SK-N-SH (cell line): ENCODE data around the gene CREB5. TPM values are rescaled to one million over a fixed set of nuclear protein-coding genes. Genes with fewer than 3 reads are reported as not detected.

Experiments
- CTCF ChIA-PET: fragments of 300-600, 350-600 bp; formaldehyde crosslinking; extraction: SDS; loops from one replicate; lab custom pipeline; 2021; lab: Yijun Ruan, JAX
- POLR2A ChIA-PET: fragments of 350-600 bp; sonication (Branson Sonifier 250); formaldehyde crosslinking; extraction: SDS; loops from one replicate; lab custom pipeline; 2020; ENCODE audit warnings: antibody characterized with exemption, inconsistent platforms; lab: Yijun Ruan, JAX
- DNase-seq: peaks from one replicate; pipeline ENCODE4 v3.0.0; 2012
- H2AFZ ChIP-seq: fragments of 200-600 bp; sonication (generic); 2 replicates; pipeline ENCODE4 v1.8.1; 2016; ENCODE audit warnings: antibody characterized with exemption, mild to moderate bottlenecking, low read depth
- H3F3A ChIP-seq: fragments of 200-600 bp; sonication (generic); replicated peaks from 2 replicates; pipeline ENCODE3; 2016; ENCODE audit warnings: antibody characterized with exemption, mild to moderate bottlenecking; ENCODE audit not compliant: insufficient read depth
- H3K27ac ChIP-seq, 2 experiments: fragments of 200-500 bp in 1 of 2; fragments of 200-600 bp in 1 of 2; sonication (Bioruptor generic) in 1 of 2; sonication (generic), shearing (Covaris generic) in 1 of 2; 2 replicates each; pipeline versions ENCODE4 v1.5.1 to v1.6.1; 2014 to 2016; ENCODE audit warnings: low read depth in 2 of 2, inconsistent platforms in 1 of 2, low read length in 1 of 2, mild to moderate bottlenecking in 1 of 2, mixed read lengths in 1 of 2
- H3K27me3 ChIP-seq: fragments of 200-600 bp; sonication (generic), shearing (Covaris generic); 2 replicates; pipeline ENCODE4 v1.6.1; 2016; ENCODE audit warnings: mixed run types; ENCODE audit not compliant: insufficient read depth
- H3K36me3 ChIP-seq, 2 experiments: fragments of 200-500 bp in 1 of 2; fragments of 200-600 bp in 1 of 2; sonication (Bioruptor generic) in 1 of 2; sonication (generic) in 1 of 2; replicated peaks in 1 of 2; 2 replicates each; pipeline versions ENCODE3 to v1.5.1; 2014 to 2016; ENCODE audit warnings: low read length in 1 of 2, mild to moderate bottlenecking in 1 of 2; ENCODE audit not compliant: insufficient read depth in 2 of 2, control insufficient read depth in 1 of 2
- H3K4me1 ChIP-seq, 2 experiments: fragments of 200-500 bp in 1 of 2; fragments of 200-600 bp in 1 of 2; sonication (Bioruptor generic) in 1 of 2; sonication (generic), shearing (Covaris generic) in 1 of 2; 2 replicates each; pipeline versions ENCODE4 v1.5.1 to v1.6.1; 2014 to 2016; ENCODE audit warnings: low read depth in 1 of 2, low read length in 1 of 2, mixed run types in 1 of 2; ENCODE audit not compliant: insufficient read depth in 2 of 2, control insufficient read depth in 1 of 2
- H3K4me2 ChIP-seq: fragments of 200-600 bp; sonication (generic), shearing (Covaris generic); 2 replicates; pipeline ENCODE4 v1.6.1; 2017; ENCODE audit warnings: mixed run types
- H3K4me3 ChIP-seq, 2 experiments: fragments of 200-500 bp in 1 of 2; fragments of 200-600 bp in 1 of 2; sonication (Bioruptor generic) in 1 of 2; sonication (generic), shearing (Covaris generic) in 1 of 2; 2 replicates each; pipeline versions ENCODE4 v1.5.1 to v1.8.1; 2014 to 2016; ENCODE audit warnings: low read depth in 2 of 2, inconsistent platforms in 1 of 2, low read length in 1 of 2, mild to moderate bottlenecking in 1 of 2, mixed read lengths in 1 of 2, moderate library complexity in 1 of 2
- H3K79me2 ChIP-seq: fragments of 200-600 bp; sonication (generic); 2 replicates; pipeline ENCODE4 v1.8.1; 2017; ENCODE audit warnings: mild to moderate bottlenecking; ENCODE audit not compliant: insufficient read depth
- H3K9ac ChIP-seq: fragments of 200-600 bp; sonication (generic); 2 replicates; pipeline ENCODE4 v1.6.1; 2017; ENCODE audit warnings: mixed run types
- H3K9me2 ChIP-seq: fragments of 200-600 bp; sonication (generic); 2 replicates; pipeline ENCODE4 v1.6.1; 2017; ENCODE audit warnings: mixed run types
- H3K9me3 ChIP-seq: fragments of 200-600 bp; sonication (generic); 2 replicates; pipeline ENCODE4 v1.6.1; 2017; ENCODE audit warnings: mixed run types, mild to moderate bottlenecking, moderate library complexity
- H4K20me1 ChIP-seq: fragments of 200-600 bp; sonication (generic); 2 replicates; pipeline ENCODE4 v1.6.1; 2017; ENCODE audit warnings: mild to moderate bottlenecking, mixed run types; ENCODE audit not compliant: insufficient read depth
- EP300 ChIP-seq, 2 experiments: IDR thresholded peaks; 2 replicates each; pipeline versions ENCODE4 v1.4.0 to v1.6.1; 2012; ENCODE audit warnings: borderline replicate concordance in 1 of 2, low read depth in 1 of 2, low read length in 1 of 2
- FOXM1 ChIP-seq: IDR thresholded peaks from 2 replicates; pipeline ENCODE4 v1.4.0; 2012; ENCODE audit warnings: low read depth, mild to moderate bottlenecking
- JUND ChIP-seq: IDR thresholded peaks from 2 replicates; pipeline ENCODE4 v1.4.0; 2012
- RAD21 ChIP-seq: IDR thresholded peaks from 2 replicates; pipeline ENCODE4 v1.6.1; 2012; ENCODE audit warnings: mild to moderate bottlenecking, low read length
- RCOR1 ChIP-seq: fragments of 150-350 bp; IDR thresholded peaks from 2 replicates; pipeline ENCODE4 v1.6.1; 2017; ENCODE audit warnings: antibody characterized with exemption, low read length
- RXRA ChIP-seq: IDR thresholded peaks from 2 replicates; pipeline ENCODE4 v1.4.0; 2012; ENCODE audit warnings: low read depth, mild to moderate bottlenecking, borderline replicate concordance
- SIN3A ChIP-seq: IDR thresholded peaks from 2 replicates; pipeline ENCODE4 v1.6.1; 2012; ENCODE audit warnings: low read depth, mild to moderate bottlenecking, low read length, moderate library complexity, borderline replicate concordance
- SMC3 ChIP-seq: IDR thresholded peaks from 2 replicates; pipeline ENCODE4 v1.6.1; 2012; ENCODE audit warnings: low read depth, low read length, improper control_type of control experiment
- TEAD4 ChIP-seq: IDR thresholded peaks from 2 replicates; pipeline ENCODE4 v1.4.0; 2012; ENCODE audit warnings: mild to moderate bottlenecking, borderline replicate concordance; ENCODE audit not compliant: insufficient read depth
- WGBS: methylation state at CpG from one replicate; pipeline ENCODE4 v1.1.6; 2017; ENCODE audit warnings: low lambda C conversion rate; 5-methylcytosine and 5-hydroxymethylcytosine counted together
- polyA plus RNA-seq, 3 experiments: library from polyadenylated mRNA; depleted of rRNA; stranded (reverse); fragments of >200 nt; gene quantifications; 2 replicates each; pipeline ENCODE4 v1.2.3, GENCODE V29; 2012
- TF ChIP-seq, protein P1 (sequence below): IDR thresholded peaks from 2 replicates; pipeline ENCODE4 v1.6.1; 2012; ENCODE audit warnings: mild to moderate bottlenecking, low read depth, low read length, moderate library complexity
- TF ChIP-seq, protein P2 (sequence below): IDR thresholded peaks from 2 replicates; pipeline ENCODE4 v1.4.0; 2012; ENCODE audit warnings: low read depth
- TF ChIP-seq, protein P3 (sequence below): fragments of 200-600 bp; sonication (generic); IDR thresholded peaks from 2 replicates; pipeline ENCODE4 v1.6.1; 2017; ENCODE audit warnings: antibody characterized with exemption, mild to moderate bottlenecking, moderate library complexity
- TF ChIP-seq, protein P4 (sequence below): IDR thresholded peaks from 2 replicates; pipeline ENCODE4; 2012

Gene CREB5
- polyA plus RNA-seq, 1 of the 3 experiments (the other 2 are of a cell fraction) = 19.3 TPM

DNA sequence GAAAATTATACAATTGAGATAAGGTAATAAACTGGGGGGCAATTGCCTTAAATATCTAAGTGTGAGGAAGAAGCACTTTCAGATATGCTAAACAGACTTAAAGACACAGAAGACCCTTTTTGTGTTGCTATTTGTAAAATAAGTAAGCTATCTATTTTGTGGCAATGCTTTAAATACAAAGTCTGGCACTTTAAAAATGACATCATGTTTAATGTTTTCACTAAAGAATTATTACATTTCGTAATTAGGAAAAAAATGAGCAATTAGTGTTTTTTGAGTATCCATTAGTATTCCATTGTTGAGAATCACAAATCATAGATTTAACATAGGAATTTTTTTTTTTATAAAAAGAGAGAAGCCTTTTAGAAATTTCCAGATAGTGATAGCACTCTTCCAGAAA is 2.1 kb downstream of the CREB5 start:
- Histone ChIP-seq H3K79me2 (no peaks in the 10 kb centered on the region), H3F3A (peaks cover under 1% of the 10 kb centered on the region)
- TF ChIP-seq RCOR1 (no peak), SMC3 (no peak), TEAD4 (no peak), SIN3A (no peak), RAD21 (no peak), EP300 (IDR thresholded peaks at IDR 0.05; ENCODE audit: borderline replicate concordance in 1 of 2, low read depth in 1 of 2, low read length in 1 of 2) (no peak), FOXM1 (no peak), RXRA (no peak), JUND (no peak)
- TF ChIP-seq, protein P1, sequence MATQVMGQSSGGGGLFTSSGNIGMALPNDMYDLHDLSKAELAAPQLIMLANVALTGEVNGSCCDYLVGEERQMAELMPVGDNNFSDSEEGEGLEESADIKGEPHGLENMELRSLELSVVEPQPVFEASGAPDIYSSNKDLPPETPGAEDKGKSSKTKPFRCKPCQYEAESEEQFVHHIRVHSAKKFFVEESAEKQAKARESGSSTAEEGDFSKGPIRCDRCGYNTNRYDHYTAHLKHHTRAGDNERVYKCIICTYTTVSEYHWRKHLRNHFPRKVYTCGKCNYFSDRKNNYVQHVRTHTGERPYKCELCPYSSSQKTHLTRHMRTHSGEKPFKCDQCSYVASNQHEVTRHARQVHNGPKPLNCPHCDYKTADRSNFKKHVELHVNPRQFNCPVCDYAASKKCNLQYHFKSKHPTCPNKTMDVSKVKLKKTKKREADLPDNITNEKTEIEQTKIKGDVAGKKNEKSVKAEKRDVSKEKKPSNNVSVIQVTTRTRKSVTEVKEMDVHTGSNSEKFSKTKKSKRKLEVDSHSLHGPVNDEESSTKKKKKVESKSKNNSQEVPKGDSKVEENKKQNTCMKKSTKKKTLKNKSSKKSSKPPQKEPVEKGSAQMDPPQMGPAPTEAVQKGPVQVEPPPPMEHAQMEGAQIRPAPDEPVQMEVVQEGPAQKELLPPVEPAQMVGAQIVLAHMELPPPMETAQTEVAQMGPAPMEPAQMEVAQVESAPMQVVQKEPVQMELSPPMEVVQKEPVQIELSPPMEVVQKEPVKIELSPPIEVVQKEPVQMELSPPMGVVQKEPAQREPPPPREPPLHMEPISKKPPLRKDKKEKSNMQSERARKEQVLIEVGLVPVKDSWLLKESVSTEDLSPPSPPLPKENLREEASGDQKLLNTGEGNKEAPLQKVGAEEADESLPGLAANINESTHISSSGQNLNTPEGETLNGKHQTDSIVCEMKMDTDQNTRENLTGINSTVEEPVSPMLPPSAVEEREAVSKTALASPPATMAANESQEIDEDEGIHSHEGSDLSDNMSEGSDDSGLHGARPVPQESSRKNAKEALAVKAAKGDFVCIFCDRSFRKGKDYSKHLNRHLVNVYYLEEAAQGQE = no peak
- TF ChIP-seq, protein P2, sequence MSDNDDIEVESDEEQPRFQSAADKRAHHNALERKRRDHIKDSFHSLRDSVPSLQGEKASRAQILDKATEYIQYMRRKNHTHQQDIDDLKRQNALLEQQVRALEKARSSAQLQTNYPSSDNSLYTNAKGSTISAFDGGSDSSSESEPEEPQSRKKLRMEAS = no peak
- TF ChIP-seq, protein P3, sequence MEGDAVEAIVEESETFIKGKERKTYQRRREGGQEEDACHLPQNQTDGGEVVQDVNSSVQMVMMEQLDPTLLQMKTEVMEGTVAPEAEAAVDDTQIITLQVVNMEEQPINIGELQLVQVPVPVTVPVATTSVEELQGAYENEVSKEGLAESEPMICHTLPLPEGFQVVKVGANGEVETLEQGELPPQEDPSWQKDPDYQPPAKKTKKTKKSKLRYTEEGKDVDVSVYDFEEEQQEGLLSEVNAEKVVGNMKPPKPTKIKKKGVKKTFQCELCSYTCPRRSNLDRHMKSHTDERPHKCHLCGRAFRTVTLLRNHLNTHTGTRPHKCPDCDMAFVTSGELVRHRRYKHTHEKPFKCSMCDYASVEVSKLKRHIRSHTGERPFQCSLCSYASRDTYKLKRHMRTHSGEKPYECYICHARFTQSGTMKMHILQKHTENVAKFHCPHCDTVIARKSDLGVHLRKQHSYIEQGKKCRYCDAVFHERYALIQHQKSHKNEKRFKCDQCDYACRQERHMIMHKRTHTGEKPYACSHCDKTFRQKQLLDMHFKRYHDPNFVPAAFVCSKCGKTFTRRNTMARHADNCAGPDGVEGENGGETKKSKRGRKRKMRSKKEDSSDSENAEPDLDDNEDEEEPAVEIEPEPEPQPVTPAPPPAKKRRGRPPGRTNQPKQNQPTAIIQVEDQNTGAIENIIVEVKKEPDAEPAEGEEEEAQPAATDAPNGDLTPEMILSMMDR = no peak
- TF ChIP-seq, protein P4, sequence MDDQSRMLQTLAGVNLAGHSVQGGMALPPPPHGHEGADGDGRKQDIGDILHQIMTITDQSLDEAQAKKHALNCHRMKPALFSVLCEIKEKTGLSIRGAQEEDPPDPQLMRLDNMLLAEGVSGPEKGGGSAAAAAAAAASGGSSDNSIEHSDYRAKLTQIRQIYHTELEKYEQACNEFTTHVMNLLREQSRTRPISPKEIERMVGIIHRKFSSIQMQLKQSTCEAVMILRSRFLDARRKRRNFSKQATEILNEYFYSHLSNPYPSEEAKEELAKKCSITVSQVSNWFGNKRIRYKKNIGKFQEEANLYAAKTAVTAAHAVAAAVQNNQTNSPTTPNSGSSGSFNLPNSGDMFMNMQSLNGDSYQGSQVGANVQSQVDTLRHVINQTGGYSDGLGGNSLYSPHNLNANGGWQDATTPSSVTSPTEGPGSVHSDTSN = no peak
- TF ChIP-seq, all 33 proteins: peak for 0
- Histone ChIP-seq H3K4me2 (no peak overlapping the region), H3K4me1 (peaks cover 3 to 18% of the 10 kb centered on the region in 2 experiments; a peak in 2 of 4 replicates), H3K27me3 (no peaks in the 10 kb centered on the region; the same call in 1 of the 2 replicates), H3K9me2 (no peaks in the 10 kb centered on the region), H3K9me3 (no peaks in the 10 kb centered on the region), H3K36me3 (no peaks in the 10 kb centered on the region), H3K9ac (no peak overlapping the region), H2AFZ (no peak overlapping the region), H4K20me1 (no peaks in the 10 kb centered on the region), H3K4me3 (no peak overlapping the region), H3K27ac (no peak overlapping the region)
- CTCF ChIA-PET = interaction anchor here (1.0 to 3.4 kb wide), 8 partner anchors 9 to 212 kb away, joined by 3 to 13 read pairs (median 4); no protein-coding TSS in a partner anchor
- DNase-seq = no peak
- WGBS = 24% methylated on average over 1 of the region's 1 CpG
- POLR2A ChIA-PET = no interaction called here
